HEK293 (cell line): ENCODE data around the gene EMC9.
"Not testable (repeated sequence)": the region's sequence is repeated elsewhere in the genome, so short reads cannot be mapped to it uniquely, and the experiment has no call there.

Experiments
- CTCF ChIA-PET: fragments of 350-600 bp; formaldehyde crosslinking; extraction: SDS; loops from one replicate; lab custom pipeline; 2021; ENCODE audit warnings: antibody characterized with exemption; lab: Yijun Ruan, JAX
- POLR2A ChIA-PET: fragments of 300-600 bp; formaldehyde crosslinking; extraction: SDS; loops from one replicate; lab custom pipeline; 2020; ENCODE audit warnings: antibody characterized with exemption, inconsistent platforms; lab: Yijun Ruan, JAX
- H3K27ac ChIP-seq: fragments of 200-500 bp; sonication (Bioruptor generic); 2 replicates; pipeline ENCODE4 v1.5.1; 2014; ENCODE audit warnings: low read depth, low read length, control low read depth, inconsistent platforms; ENCODE audit errors: extremely low read depth
- H3K36me3 ChIP-seq, 2 experiments: fragments of 200-500 bp in 1 of 2; sonication (Bioruptor generic) in 1 of 2; 1 replicate in 1 of 2; 2 replicates in 1 of 2; pipeline ENCODE4 v1.5.1; 2014 to 2017; ENCODE audit warnings: inconsistent platforms in 2 of 2, low read length in 2 of 2; ENCODE audit not compliant: control insufficient read depth in 2 of 2, insufficient read depth in 1 of 2
- H3K4me1 ChIP-seq: fragments of 200-500 bp; sonication (Bioruptor generic); 2 replicates; pipeline ENCODE4 v1.5.1; 2014; ENCODE audit warnings: mild to moderate bottlenecking, low read length, inconsistent platforms; ENCODE audit not compliant: control insufficient read depth, insufficient read depth
- H3K4me3 ChIP-seq: 2 replicates; pipeline ENCODE4 v1.5.1; 2011; ENCODE audit warnings: low read depth, mild to moderate bottlenecking, control low read depth, low read length, moderate library complexity
- H3K9me3 ChIP-seq: fragments of 200-500 bp; sonication (Bioruptor generic); 2 replicates; pipeline ENCODE4 v1.5.1; 2014; ENCODE audit warnings: low read depth, low read length, inconsistent platforms; ENCODE audit not compliant: control insufficient read depth, insufficient read depth
- GFI1B ChIP-seq: fragments of 450-650 bp; formaldehyde crosslinking; IDR thresholded peaks from 2 replicates; pipeline ENCODE4 v1.5.1; 2016; ENCODE audit warnings: missing biosample characterization, missing genetic modification characterization
- GLIS2 ChIP-seq: fragments of 450-650 bp; formaldehyde crosslinking; IDR thresholded peaks from 2 replicates; pipeline ENCODE4 v1.5.1; 2016; ENCODE audit warnings: missing biosample characterization, missing genetic modification characterization
- HOXC10 ChIP-seq: sonication (generic); formaldehyde crosslinking; IDR thresholded peaks from 2 replicates; pipeline ENCODE4 v1.8.1; 2023; ENCODE audit warnings: mild to moderate bottlenecking, missing genetic modification reagents
- MYNN ChIP-seq: fragments of 450-650 bp; formaldehyde crosslinking; IDR thresholded peaks from 2 replicates; pipeline ENCODE4 v1.5.1; 2016; ENCODE audit warnings: missing biosample characterization, missing genetic modification characterization, borderline replicate concordance
- ZNF114 ChIP-seq: fragments of 450-650 bp; formaldehyde crosslinking; IDR thresholded peaks from 2 replicates; pipeline ENCODE4 v1.5.0; 2017; ENCODE audit warnings: missing biosample characterization, missing genetic modification characterization
- ZNF184 ChIP-seq: fragments of 450-650 bp; IDR thresholded peaks from 2 replicates; pipeline ENCODE4 v1.5.1; 2018; ENCODE audit warnings: missing biosample characterization, mild to moderate bottlenecking, missing genetic modification characterization
- ZNF239 ChIP-seq: fragments of 450-650 bp; formaldehyde crosslinking; IDR thresholded peaks from 2 replicates; pipeline ENCODE4 v1.5.1; 2016; ENCODE audit warnings: missing biosample characterization, missing genetic modification characterization
- ZNF24 ChIP-seq: fragments of 450-650 bp; formaldehyde crosslinking; IDR thresholded peaks from 2 replicates; pipeline ENCODE4 v1.5.1; 2016; ENCODE audit warnings: missing biosample characterization, missing genetic modification characterization
- ZNF292 ChIP-seq: fragments of 450-650 bp; formaldehyde crosslinking; IDR thresholded peaks from 2 replicates; pipeline ENCODE4 v1.5.1; 2016; ENCODE audit warnings: low read depth, missing biosample characterization, missing genetic modification characterization, borderline replicate concordance
- ZNF404 ChIP-seq: fragments of 450-650 bp; formaldehyde crosslinking; IDR thresholded peaks from 2 replicates; pipeline ENCODE4 v1.5.1; 2017; ENCODE audit warnings: missing biosample characterization, missing genetic modification characterization
- ZNF560 ChIP-seq: fragments of 450-650 bp; formaldehyde crosslinking; IDR thresholded peaks from 2 replicates; pipeline ENCODE4 v1.5.1; 2017; ENCODE audit warnings: missing biosample characterization, missing genetic modification characterization, borderline replicate concordance
- ZNF623 ChIP-seq: fragments of 450-650 bp; formaldehyde crosslinking; IDR thresholded peaks from 2 replicates; pipeline ENCODE4 v1.5.1; 2016; ENCODE audit warnings: missing biosample characterization, missing genetic modification characterization
- ZNF777 ChIP-seq: fragments of 450-650 bp; formaldehyde crosslinking; IDR thresholded peaks from 2 replicates; pipeline ENCODE4 v1.5.1; 2017; ENCODE audit warnings: missing biosample characterization, missing genetic modification characterization, borderline replicate concordance
- TF ChIP-seq, protein P1 (sequence below): fragments of 450-650 bp; formaldehyde crosslinking; IDR thresholded peaks from 2 replicates; pipeline ENCODE4 v1.5.1; 2016; ENCODE audit warnings: missing biosample characterization, missing genetic modification characterization
- TF ChIP-seq, protein P2 (sequence below): fragments of 450-650 bp; formaldehyde crosslinking; IDR thresholded peaks from 2 replicates; pipeline ENCODE4 v1.5.1; 2016; ENCODE audit warnings: missing biosample characterization, missing genetic modification characterization, borderline replicate concordance
- TF ChIP-seq, protein P3 (sequence below): fragments of 450-650 bp; formaldehyde crosslinking; IDR thresholded peaks from 2 replicates; pipeline ENCODE4 v1.5.1; 2016; ENCODE audit warnings: missing biosample characterization, missing genetic modification characterization

The EMC9 gene

DNA sequence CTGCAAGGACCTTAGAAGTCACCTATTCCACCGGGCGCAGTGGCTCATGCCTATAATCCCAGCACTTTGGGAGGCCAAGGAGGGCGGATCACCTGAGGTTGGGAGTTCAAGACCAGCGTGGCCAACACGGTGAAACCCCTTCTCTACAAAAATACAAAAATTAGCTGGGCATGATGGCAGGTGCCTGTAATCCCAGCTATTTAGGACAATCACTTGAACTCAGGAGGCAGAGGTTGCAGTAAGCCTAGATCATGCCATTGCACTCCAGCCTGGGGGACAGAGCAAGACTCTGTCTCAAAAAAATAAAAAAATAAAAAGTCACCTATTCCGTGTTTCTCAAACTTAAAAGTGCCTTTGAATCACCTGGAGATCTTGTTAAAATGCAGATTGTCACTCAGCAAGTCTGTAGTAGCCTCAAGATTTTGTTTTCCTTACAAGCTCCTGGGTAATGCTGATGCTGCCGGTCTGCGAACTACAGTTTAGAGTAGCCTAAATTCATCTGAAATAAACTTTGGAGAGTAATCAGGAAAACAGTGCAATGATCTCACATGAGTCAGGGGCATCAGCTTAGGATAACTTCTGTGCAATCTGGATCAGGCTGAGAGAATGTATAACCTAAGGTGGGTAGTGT lies 35.7 kb downstream of the EMC9 start:
- not testable (repeated sequence) for H3K4me1 ChIP-seq
- CTCF ChIA-PET: interaction anchor here (0.6 to 8.9 kb wide), 7 partner anchors 12 to 202 kb away, joined by 3 to 163 read pairs (median 5); partner anchors contain the start of genes CIDEB, IRF9 and PCK2

DNA sequence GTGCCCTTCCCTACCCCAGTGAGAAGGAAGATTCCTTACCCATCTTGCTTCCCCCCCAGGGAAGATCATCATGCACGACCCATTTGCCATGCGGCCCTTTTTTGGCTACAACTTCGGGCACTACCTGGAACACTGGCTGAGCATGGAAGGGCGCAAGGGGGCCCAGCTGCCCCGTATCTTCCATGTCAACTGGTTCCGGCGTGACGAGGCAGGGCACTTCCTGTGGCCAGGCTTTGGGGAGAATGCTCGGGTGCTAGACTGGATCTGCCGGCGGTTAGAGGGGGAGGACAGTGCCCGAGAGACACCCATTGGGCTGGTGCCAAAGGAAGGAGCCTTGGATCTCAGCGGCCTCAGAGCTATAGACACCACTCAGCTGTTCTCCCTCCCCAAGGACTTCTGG lies 37.9 kb downstream of the EMC9 start:
- Histone ChIP-seq H3K4me3 (no peak overlapping the region), H3K9me3 (no peaks in the 10 kb centered on the region), H3K36me3 (peaks cover 0 to 47% of the 10 kb centered on the region in 2 experiments; a peak in 2 of 3 replicates), H3K4me1 (no peaks in the 10 kb centered on the region), H3K27ac (no peak overlapping the region)
- no peak for TF ChIP-seq ZNF24 (tag by site-specific recombination)
- TF ChIP-seq HOXC10 (CRISPR knock-in tag): no peak
- no peak for TF ChIP-seq ZNF623
- TF ChIP-seq ZNF292 (tag by site-specific recombination): no peak
- TF ChIP-seq ZNF239 (tag by site-specific recombination): no peak
- TF ChIP-seq, protein P1, sequence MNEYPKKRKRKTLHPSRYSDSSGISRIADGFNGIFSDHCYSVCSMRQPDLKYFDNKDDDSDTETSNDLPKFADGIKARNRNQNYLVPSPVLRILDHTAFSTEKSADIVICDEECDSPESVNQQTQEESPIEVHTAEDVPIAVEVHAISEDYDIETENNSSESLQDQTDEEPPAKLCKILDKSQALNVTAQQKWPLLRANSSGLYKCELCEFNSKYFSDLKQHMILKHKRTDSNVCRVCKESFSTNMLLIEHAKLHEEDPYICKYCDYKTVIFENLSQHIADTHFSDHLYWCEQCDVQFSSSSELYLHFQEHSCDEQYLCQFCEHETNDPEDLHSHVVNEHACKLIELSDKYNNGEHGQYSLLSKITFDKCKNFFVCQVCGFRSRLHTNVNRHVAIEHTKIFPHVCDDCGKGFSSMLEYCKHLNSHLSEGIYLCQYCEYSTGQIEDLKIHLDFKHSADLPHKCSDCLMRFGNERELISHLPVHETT (tag by site-specific recombination): no peak
- TF ChIP-seq ZNF114 (tag by site-specific recombination): no peak
- no peak for TF ChIP-seq ZNF184
- no peak for TF ChIP-seq GFI1B (tag by site-specific recombination)
- TF ChIP-seq MYNN: no peak
- no peak for TF ChIP-seq ZNF777 (tag by site-specific recombination)
- TF ChIP-seq ZNF404 (tag by site-specific recombination): no peak
- no peak for TF ChIP-seq GLIS2
- TF ChIP-seq, protein P2, sequence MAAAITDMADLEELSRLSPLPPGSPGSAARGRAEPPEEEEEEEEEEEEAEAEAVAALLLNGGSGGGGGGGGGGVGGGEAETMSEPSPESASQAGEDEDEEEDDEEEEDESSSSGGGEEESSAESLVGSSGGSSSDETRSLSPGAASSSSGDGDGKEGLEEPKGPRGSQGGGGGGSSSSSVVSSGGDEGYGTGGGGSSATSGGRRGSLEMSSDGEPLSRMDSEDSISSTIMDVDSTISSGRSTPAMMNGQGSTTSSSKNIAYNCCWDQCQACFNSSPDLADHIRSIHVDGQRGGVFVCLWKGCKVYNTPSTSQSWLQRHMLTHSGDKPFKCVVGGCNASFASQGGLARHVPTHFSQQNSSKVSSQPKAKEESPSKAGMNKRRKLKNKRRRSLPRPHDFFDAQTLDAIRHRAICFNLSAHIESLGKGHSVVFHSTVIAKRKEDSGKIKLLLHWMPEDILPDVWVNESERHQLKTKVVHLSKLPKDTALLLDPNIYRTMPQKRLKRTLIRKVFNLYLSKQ: no peak
- TF ChIP-seq ZNF560 (tag by site-specific recombination): no peak
- CTCF ChIA-PET: interaction anchor here (7.5 to 8.9 kb wide), 2 partner anchors 10 to 46 kb away, joined by 145 to 163 read pairs; partner anchors contain the start of gene PCK2
- POLR2A ChIA-PET: interaction anchor here (1.8 to 1.9 kb wide), 2 partner anchors 9 to 11 kb away, joined by 7 to 14 read pairs; partner anchors contain the start of genes DCAF11, NRL and PCK2

More for the DNA sequence above, 35.7 kb downstream of the EMC9 start:
- TF ChIP-seq, protein P3, sequence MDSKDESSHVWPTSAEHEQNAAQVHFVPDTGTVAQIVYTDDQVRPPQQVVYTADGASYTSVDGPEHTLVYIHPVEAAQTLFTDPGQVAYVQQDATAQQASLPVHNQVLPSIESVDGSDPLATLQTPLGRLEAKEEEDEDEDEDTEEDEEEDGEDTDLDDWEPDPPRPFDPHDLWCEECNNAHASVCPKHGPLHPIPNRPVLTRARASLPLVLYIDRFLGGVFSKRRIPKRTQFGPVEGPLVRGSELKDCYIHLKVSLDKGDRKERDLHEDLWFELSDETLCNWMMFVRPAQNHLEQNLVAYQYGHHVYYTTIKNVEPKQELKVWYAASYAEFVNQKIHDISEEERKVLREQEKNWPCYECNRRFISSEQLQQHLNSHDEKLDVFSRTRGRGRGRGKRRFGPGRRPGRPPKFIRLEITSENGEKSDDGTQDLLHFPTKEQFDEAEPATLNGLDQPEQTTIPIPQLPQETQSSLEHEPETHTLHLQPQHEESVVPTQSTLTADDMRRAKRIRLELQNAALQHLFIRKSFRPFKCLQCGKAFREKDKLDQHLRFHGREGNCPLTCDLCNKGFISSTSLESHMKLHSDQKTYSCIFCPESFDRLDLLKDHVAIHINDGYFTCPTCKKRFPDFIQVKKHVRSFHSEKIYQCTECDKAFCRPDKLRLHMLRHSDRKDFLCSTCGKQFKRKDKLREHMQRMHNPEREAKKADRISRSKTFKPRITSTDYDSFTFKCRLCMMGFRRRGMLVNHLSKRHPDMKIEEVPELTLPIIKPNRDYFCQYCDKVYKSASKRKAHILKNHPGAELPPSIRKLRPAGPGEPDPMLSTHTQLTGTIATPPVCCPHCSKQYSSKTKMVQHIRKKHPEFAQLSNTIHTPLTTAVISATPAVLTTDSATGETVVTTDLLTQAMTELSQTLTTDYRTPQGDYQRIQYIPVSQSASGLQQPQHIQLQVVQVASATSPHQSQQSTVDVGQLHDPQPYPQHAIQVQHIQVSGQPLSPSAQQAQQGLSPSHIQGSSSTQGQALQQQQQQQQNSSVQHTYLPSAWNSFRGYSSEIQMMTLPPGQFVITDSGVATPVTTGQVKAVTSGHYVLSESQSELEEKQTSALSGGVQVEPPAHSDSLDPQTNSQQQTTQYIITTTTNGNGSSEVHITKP (tag by site-specific recombination): peak; percentile 28; the same call in 1 of the 2 replicates
- TF ChIP-seq, all 188 proteins: peak for 1; not testable (repeated sequence) for 187
- H3K4me3 ChIP-seq, H3K9me3 ChIP-seq, H3K27ac ChIP-seq: not testable (repeated sequence)
- H3K36me3 ChIP-seq: peaks cover 0 to 25% of the 10 kb centered on the region in 2 experiments; a peak in 2 of 3 replicates
- POLR2A ChIA-PET: interaction anchor here (1.2 to 7.1 kb wide), 3 partner anchors 11 to 48 kb away, joined by 5 to 56 read pairs (median 5); partner anchors contain the start of genes EMC9 and PCK2
